ENCODE measurements around the gene GRID2. TPM values are rescaled to one million over a fixed set of nuclear protein-coding genes. Genes with fewer than 3 reads are reported as not detected.
"Not testable (repeated sequence)": the region's sequence is repeated elsewhere in the genome, so short reads cannot be mapped to it uniquely, and the experiment has no call there.

Gene GRID2
- total and polyA plus RNA-seq, 5 experiments from 2014 or later, result not detected

GRCh38 chr4:93635943-93636342, 1332.2 kb downstream of the GRID2 start:
- ATAC-seq (no peak), DNase-seq (no peak)
- H3K4me1 Mint-ChIP-seq, result no peaks in the 10 kb centered on the region
- POLR2A ChIA-PET, result no interaction called here
- no peaks in the 10 kb centered on the region for H3K36me3 Mint-ChIP-seq
- no peak overlapping the region for H3K4me3 Mint-ChIP-seq
- peaks cover 0 to 14% (median 3%) of the 10 kb centered on the region in 9 donors for H3K9me3 Mint-ChIP-seq
- no peaks in the 10 kb centered on the region for H3K27me3 Mint-ChIP-seq
- H3K27ac Mint-ChIP-seq, result no peak overlapping the region

- no peak overlapping the region for H3K27ac Mint-ChIP-seq
- no peaks in the 10 kb centered on the region for H3K27me3 Mint-ChIP-seq
- H3K4me3 Mint-ChIP-seq, result no peak overlapping the region
- POLR2A ChIA-PET, result no interaction called here
- no peaks in the 10 kb centered on the region for H3K4me1 Mint-ChIP-seq
- ATAC-seq, result no peak
- DNase-seq, result no peak
- no peaks in the 10 kb centered on the region for H3K36me3 Mint-ChIP-seq
- peaks cover 0 to 5% (median 0%) of the 10 kb centered on the region in 9 donors for H3K9me3 Mint-ChIP-seq
Measured at GRCh38 chr4:93645120-93645519, 1341.4 kb downstream of the GRID2 start.

GRCh38 chr4:93646233-93646930, 1342.6 kb downstream of the GRID2 start:
- POLR2A ChIA-PET, result no interaction called here
- peaks cover 0 to 5% (median 0%) of the 10 kb centered on the region in 9 donors for H3K9me3 Mint-ChIP-seq
- H3K27ac Mint-ChIP-seq, result no peak overlapping the region

GRCh38 chr4:93648258-93648657, 1344.5 kb downstream of the GRID2 start:
- Mint-ChIP-seq H3K27ac (no peak overlapping the region), H3K9me3 (peaks cover 0 to 5% (median 0%) of the 10 kb centered on the region in 9 donors), H3K36me3 (no peaks in the 10 kb centered on the region), H3K27me3 (no peaks in the 10 kb centered on the region), H3K4me1 (no peaks in the 10 kb centered on the region), H3K4me3 (no peak overlapping the region)
- no peak for ATAC-seq
- POLR2A ChIA-PET, result no interaction called here
- no peak for DNase-seq

More at GRCh38 chr4:93646233-93646930, 1342.6 kb downstream of the GRID2 start:
- Mint-ChIP-seq H3K36me3 (no peaks in the 10 kb centered on the region), H3K4me1 (no peaks in the 10 kb centered on the region), H3K27me3 (no peaks in the 10 kb centered on the region), H3K4me3 (no peak overlapping the region)
- ATAC-seq (no peak), DNase-seq (no peak)

DNA sequence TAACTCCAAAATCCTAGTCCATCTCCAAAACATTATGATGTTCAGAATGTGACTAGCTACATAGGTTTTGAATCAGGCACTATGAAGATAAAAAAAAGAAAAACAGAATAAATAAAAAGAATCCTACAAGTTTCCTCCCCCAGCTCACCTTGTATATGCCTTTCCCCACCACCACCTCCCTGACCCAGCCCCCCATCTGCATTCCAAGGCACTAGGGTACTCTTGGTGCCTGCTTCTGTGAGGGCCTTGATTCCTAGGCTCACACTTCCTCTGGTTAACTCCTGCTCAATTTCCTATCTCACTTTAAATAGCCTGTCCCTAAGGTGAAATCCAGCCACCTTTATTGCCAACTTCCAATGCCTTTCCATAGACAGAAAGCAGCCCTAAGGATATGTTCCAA, 1346.1 kb downstream of the GRID2 start:
- no peak overlapping the region for H3K4me3 Mint-ChIP-seq
- no peak for ATAC-seq
- H3K9me3 Mint-ChIP-seq, result peaks cover 0 to 5% (median 0%) of the 10 kb centered on the region in 9 donors
- no peaks in the 10 kb centered on the region for H3K36me3 Mint-ChIP-seq
- no peaks in the 10 kb centered on the region for H3K4me1 Mint-ChIP-seq
- no peak overlapping the region for H3K27ac Mint-ChIP-seq
- POLR2A ChIA-PET, result no interaction called here
- no peaks in the 10 kb centered on the region for H3K27me3 Mint-ChIP-seq
- DNase-seq, result no peak

GRCh38 chr4:93654211-93654610, 1350.4 kb downstream of the GRID2 start:
- no peaks in the 10 kb centered on the region for H3K27me3 Mint-ChIP-seq
- H3K9me3 Mint-ChIP-seq, result peaks cover 0 to 3% (median 0%) of the 10 kb centered on the region in 9 donors
- no peaks in the 10 kb centered on the region for H3K4me1 Mint-ChIP-seq
- no peak overlapping the region for H3K27ac Mint-ChIP-seq
- H3K36me3 Mint-ChIP-seq, result no peaks in the 10 kb centered on the region
- H3K4me3 Mint-ChIP-seq, result no peak overlapping the region
- DNase-seq (no peak), ATAC-seq (no peak)
- POLR2A ChIA-PET, result no interaction called here

GRCh38 chr4:93657527-93657926, 1353.8 kb downstream of the GRID2 start:
- ATAC-seq (no peak), DNase-seq (no peak)
- Mint-ChIP-seq H3K27ac (no peak overlapping the region), H3K27me3 (no peaks in the 10 kb centered on the region), H3K36me3 (no peaks in the 10 kb centered on the region), H3K4me3 (no peak overlapping the region), H3K4me1 (no peaks in the 10 kb centered on the region), H3K9me3 (peaks cover 0 to 10% (median 1%) of the 10 kb centered on the region in 9 donors)
- POLR2A ChIA-PET, result no interaction called here

DNA sequence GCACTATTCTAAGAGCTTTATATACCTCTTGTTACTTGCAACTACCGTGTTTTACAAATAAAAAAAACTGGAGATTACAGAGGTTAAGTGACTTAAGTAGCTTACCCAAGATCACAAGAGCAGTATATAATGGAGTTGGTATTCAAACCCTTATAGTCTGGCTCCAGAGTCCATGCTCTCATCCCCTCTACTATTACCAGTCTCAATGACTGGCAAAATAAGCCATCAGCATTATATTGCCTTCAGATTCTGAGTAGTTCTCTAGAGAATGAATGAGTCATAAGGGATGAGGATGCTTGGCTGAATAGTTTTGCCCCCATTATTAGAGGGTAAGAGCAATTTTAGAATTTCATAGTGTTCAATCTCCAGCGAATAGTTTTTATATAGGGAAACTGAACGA, 1354.7 kb downstream of the GRID2 start:
- Mint-ChIP-seq H3K4me3 (no peak overlapping the region), H3K4me1 (no peaks in the 10 kb centered on the region), H3K36me3 (no peaks in the 10 kb centered on the region), H3K27me3 (no peaks in the 10 kb centered on the region), H3K9me3 (peaks cover 0 to 11% (median 4%) of the 10 kb centered on the region in 9 donors), H3K27ac (no peak overlapping the region)
- DNase-seq (no peak), ATAC-seq (no peak)
- POLR2A ChIA-PET, result no interaction called here

- POLR2A ChIA-PET, result no interaction called here
- H3K36me3 Mint-ChIP-seq, result no peaks in the 10 kb centered on the region
- H3K9me3 Mint-ChIP-seq, result peaks cover 0 to 11% (median 4%) of the 10 kb centered on the region in 9 donors
- no peaks in the 10 kb centered on the region for H3K27me3 Mint-ChIP-seq
- H3K27ac Mint-ChIP-seq, result no peak overlapping the region
- H3K4me3 Mint-ChIP-seq, result no peak overlapping the region
- DNase-seq (no peak), ATAC-seq (no peak)
- no peaks in the 10 kb centered on the region for H3K4me1 Mint-ChIP-seq
Measured at GRCh38 chr4:93659629-93660028, 1355.9 kb downstream of the GRID2 start.

- ATAC-seq (no peak), DNase-seq (no peak)
- no peak overlapping the region for H3K4me3 Mint-ChIP-seq
- H3K36me3 Mint-ChIP-seq, result no peaks in the 10 kb centered on the region
- no peaks in the 10 kb centered on the region for H3K4me1 Mint-ChIP-seq
- H3K27me3 Mint-ChIP-seq, result no peaks in the 10 kb centered on the region
- POLR2A ChIA-PET, result no interaction called here
- H3K27ac Mint-ChIP-seq, result no peak overlapping the region
- peaks cover 0 to 11% (median 5%) of the 10 kb centered on the region in 9 donors for H3K9me3 Mint-ChIP-seq
Measured at GRCh38 chr4:93660036-93660435, 1356.3 kb downstream of the GRID2 start.

DNA sequence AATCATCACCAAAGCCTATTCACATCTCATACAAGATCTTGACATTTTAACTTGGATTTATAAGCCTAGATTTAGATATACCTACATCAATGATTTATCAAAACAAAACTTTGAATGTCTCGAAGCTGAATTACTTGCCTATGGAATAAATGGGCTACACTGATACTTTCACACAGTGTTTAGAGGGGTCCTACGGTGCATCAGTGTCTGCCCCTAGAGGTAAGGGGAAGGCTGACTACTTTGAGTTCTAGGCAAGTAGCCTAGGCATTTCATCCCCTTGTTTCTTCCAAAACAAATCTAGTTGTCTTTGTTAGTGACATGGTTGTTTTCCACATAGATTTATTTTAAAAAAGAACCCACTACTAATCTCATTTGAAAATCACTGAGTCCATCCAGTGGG, 1366.7 kb downstream of the GRID2 start:
- Mint-ChIP-seq H3K27ac (no peak overlapping the region), H3K36me3 (no peaks in the 10 kb centered on the region), H3K4me1 (no peaks in the 10 kb centered on the region), H3K9me3 (peaks cover 0 to 7% (median 0%) of the 10 kb centered on the region in 9 donors), H3K27me3 (no peaks in the 10 kb centered on the region), H3K4me3 (no peak overlapping the region)
- POLR2A ChIA-PET, result no interaction called here
- DNase-seq (no peak), ATAC-seq (no peak)

- H3K27ac Mint-ChIP-seq, result no peak overlapping the region
- H3K4me1 Mint-ChIP-seq, result no peaks in the 10 kb centered on the region
- H3K36me3 Mint-ChIP-seq, result no peaks in the 10 kb centered on the region
- no peaks in the 10 kb centered on the region for H3K27me3 Mint-ChIP-seq
- no peak for ATAC-seq
- H3K9me3 Mint-ChIP-seq, result peaks cover 0 to 7% (median 0%) of the 10 kb centered on the region in 9 donors
- POLR2A ChIA-PET, result no interaction called here
- DNase-seq, result no peak
- H3K4me3 Mint-ChIP-seq, result no peak overlapping the region
Measured at GRCh38 chr4:93671093-93671492, 1367.3 kb downstream of the GRID2 start.

GRCh38 chr4:93676937-93677336, 1373.2 kb downstream of the GRID2 start:
- ATAC-seq, H3K4me3 Mint-ChIP-seq, H3K4me1 Mint-ChIP-seq, H3K27ac Mint-ChIP-seq, POLR2A ChIA-PET, H3K9me3 Mint-ChIP-seq, H3K36me3 Mint-ChIP-seq, H3K27me3 Mint-ChIP-seq: not testable (repeated sequence)
- peak in 1 of 10 donors; percentile 60 for DNase-seq

GRCh38 chr4:93684571-93684970, 1380.8 kb downstream of the GRID2 start:
- Mint-ChIP-seq H3K36me3 (no peaks in the 10 kb centered on the region), H3K4me3 (no peak overlapping the region), H3K4me1 (no peaks in the 10 kb centered on the region), H3K27ac (no peak overlapping the region), H3K9me3 (peaks cover 0 to 3% (median 0%) of the 10 kb centered on the region in 9 donors), H3K27me3 (no peaks in the 10 kb centered on the region)
- POLR2A ChIA-PET, result no interaction called here
- no peak for ATAC-seq
- no peak for DNase-seq

Data from naive thymus-derived CD8-positive, alpha-beta T cell (primary cell).